ENCODE measurements around the gene DPYSL4.
A peak's percentile ranks its signal among the peaks of the same experiment; 100 is the strongest.

DPYSL4 gene

DNA sequence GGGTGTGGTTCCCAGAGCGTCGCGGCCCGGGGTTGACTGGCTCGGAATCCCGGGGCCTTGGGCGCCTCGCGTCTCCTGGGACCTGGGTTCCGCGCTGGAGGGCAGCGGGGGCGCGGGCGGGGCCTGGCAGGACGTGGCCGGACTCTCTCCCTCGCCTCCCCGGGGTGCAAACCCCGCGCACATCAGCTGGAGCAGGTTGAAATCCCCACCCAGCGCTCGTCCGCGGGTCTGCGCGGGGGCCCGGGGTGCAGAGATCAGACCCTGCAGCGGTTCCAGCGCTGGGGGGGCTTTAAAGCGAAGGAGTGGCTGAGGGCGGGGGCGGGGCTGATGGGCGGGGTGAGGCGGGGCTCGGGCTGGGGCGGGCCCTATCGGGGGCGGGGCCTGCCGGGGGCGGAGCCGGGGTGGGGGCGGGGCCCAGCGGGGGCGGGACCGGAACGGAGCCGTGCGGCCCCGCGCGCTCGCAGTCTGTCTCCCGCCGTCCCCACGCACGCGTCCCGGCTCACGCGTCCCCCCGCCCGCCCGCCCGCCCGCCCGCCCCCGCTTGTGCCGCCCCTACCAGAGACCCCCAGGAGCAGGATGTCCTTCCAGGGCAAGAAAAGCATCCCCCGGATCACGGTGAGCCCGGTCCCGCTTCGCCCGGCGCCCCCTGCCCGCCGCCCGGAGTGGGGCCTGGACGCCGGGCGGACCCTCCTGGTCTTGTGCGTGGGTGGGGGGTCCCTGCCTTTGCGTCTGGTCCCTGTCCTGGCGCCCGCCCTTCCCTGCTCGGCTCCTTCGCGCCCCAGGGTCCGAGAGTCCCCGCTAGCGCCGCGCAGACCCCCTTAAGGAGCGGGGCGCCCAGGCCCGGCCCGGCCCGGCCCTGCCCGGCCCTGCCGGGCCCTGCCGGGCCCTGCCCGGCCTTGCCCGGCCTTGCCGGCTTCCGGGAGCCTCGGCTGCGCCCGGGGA lies at the start of gene DPYSL4:
Gene DPYSL4, plus strand, starts transcription at position 461 of the 942 bp plus-strand sequence. Its CDS starts 116 bp downstream, at position 577.
- peak in 1 of 2 experiments; percentile 11 for DNase-seq

DNA sequence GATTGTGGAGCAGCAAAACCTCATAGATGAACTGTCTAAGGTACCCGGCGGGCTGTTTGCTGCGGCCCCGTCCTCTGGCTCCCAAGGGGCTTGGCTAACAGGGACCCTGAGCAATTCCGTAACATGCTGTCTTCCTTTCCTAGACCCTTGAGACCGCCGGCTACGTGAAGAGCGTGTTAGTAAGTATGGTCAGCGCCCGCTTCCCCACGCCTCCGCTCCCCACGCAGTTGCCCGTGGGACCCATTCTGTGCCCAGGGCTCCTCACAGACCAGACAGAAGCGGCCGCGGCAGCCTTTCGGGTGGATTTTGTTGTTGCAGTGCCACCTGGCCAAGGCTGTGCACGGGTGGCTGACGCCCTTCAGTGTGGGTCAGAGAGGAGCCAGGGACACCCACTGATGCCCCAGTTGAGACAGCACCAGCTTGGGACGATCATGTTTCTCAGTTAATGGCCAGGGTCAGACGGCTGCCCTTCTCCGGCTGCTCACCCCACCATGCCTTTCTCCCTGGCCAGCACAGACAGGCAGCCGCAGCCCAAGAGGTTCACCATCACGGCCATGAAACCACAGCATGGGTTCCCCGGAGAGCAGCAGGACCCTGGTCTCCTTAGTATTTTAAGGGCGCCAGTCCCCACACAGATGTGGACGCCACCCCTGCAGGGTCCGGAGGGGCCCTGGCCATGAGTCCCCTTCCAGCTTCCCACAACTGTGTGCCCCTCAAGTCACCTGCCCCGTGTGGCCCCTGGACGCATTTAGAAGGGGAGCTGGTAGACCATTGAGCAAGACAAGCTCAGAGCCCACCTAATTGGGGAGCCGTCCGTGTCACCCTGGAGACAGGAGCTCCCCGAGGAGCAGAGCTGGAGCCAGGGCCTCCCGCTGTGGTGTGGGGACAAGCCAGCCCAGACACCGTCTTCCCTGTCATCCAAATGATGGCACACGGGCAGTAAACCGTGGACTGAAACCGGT lies 49.4 kb upstream of the DPYSL4 start:
- DNase-seq, result no peak

DNA sequence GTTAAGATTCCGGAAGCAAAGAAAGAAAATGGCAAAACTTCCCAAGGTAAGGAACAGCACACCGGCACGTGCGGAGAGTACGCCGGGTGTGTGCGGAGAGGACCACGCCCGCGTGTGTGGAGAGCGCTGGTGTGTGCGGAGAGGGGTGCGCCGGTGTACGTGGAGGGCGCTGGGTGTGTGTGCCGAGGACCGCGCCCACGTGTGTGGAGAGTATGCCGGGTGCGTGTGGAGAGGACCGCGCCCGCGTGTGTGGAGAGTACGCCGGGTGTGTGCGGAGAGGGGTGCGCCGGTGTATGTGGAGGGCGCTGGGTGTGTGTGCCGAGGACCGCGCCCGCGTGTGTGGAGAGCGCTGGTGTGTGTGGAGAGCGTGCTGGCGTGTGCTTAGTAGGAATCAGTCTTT lies 48.6 kb upstream of the DPYSL4 start:
- DNase-seq, result no peak

DNA sequence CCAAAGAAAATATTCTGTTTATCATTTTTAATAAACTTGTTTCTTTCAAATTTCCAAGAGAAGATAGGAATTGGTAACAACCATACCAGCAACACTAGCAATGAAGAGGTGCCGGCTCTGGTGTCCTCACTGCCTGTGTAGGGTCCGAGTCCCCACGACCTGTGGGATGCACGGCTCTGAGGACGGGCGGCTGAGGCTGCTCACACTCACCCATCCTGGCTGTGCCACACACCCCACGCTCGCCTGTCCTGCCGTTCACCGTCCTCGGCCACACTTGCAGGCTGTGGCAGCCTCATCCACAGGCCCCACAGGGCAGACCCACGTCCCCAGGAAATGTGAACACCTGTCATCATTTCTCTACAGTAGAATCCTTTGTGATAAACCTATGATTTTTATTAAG lies 48.2 kb upstream of the DPYSL4 start:
- no peak for DNase-seq

DNA sequence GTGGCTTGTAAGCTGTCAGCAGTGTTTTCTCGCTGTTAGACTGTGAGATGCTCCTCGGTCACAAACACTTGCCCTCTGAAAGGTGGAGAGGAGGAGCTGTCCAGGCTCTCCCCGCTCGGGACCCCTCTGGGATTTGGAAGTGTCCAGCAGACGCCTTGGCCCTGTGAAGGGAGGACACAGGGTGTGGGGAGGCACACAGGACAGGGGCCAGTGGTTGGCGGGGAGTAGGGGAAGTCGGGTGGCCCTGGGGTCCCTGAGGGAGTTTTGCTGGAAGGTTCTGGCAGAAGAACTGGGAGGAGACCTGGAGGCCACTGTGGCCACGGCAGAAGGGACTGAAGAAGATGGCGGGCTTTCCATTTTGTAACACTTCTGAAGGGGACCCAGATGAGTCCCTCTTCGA lies 47.2 kb upstream of the DPYSL4 start:
- DNase-seq, result no peak

DNA sequence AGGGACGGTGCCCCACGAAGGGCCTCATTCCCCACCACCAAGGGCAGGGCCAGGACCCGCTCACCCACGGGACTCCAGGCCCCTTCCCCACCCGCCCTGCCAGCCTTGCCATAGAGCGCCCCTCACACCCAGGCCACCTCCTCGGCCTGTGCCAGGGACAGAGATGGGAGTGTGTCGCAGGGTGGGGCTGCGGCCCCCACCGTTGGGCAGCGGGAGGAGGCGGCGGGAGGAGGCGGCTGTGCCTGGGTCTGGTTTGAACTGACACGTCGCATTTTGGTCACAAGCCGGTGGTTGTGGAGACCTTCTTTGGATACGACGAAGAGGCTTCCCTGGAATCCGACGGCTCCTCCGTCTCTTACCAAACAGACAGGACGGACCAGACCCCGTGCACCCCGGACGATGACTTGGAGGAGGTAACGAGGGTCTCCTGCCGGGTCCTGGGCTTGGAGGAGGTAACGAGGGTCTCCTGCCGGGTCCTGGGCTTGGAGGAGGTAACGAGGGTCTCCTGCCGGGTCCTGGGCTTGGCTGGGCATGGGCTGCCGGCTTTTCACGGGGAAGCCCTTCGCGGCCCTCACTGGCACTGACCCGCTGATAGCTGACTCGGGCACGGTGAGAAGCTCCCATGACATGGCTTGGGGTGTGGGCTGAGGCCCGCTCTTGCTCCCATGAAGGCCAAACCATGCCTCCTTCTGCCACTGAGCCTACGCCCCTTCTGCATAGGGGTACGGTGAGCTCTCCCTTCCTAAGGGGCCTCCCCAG lies 46.4 kb upstream of the DPYSL4 start:
- no peak for DNase-seq

DNA sequence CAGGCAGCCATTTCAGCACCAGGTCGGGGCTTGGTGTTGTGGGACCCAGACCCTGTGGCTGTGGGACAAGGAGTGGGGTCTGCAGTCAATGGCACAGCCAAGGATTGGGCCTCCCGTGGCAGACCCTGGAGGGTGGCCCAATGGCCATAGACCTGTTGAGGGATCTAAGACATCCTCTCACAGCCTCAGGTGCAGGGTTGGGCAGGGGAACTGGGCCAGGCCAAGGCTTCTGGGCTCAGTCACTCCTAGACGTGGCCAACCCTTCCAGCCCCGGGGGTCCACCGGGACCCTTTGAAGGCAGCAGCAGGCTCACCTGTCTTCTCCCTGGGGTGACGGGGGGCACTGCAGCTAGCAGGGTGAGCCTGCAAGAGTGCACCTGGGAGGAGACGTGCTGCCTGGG lies 45.7 kb upstream of the DPYSL4 start:
- DNase-seq, result no peak

DNA sequence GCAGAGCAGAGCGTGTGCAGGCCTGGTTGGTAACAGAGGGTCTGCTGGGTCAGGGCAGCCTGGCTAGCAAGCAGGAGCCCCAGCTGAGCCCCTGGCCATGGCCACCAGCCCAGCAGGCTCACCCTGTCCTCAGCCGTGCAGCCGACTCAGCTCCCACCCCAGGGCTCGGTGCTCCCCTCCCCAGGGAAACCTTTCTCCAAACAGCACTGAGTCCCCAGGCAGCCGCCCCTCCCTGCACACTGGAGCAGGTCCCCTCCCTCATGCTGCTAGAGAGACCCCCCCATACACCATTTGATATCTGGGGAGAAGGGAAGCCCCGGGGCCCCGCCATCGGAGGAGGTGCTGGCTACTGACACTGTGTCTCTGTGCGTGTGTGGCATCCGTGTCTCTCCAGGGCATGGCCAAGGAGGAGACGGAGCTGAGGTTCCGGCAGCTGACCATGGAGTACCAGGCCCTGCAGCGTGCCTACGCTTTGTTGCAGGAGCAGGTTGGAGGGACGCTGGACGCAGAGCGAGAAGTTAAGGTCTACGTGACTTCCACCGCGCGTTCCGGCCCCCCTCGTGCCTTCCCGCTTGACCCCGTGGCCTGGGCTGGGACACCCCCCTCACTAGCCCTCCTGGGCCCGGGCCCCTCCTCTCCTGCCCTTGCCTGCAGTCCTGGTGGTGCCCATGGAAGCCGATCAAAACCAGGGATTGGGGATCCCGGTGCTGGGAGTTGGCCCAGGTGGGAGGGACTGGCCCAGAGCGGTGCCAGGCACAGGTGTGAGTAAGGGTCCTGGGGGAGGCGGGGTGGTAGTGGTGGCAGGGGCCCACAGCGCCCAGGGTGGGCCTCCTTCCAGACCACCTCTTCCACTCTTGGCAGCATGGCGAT lies 45.0 kb upstream of the DPYSL4 start:
- DNase-seq, result no peak

DNA sequence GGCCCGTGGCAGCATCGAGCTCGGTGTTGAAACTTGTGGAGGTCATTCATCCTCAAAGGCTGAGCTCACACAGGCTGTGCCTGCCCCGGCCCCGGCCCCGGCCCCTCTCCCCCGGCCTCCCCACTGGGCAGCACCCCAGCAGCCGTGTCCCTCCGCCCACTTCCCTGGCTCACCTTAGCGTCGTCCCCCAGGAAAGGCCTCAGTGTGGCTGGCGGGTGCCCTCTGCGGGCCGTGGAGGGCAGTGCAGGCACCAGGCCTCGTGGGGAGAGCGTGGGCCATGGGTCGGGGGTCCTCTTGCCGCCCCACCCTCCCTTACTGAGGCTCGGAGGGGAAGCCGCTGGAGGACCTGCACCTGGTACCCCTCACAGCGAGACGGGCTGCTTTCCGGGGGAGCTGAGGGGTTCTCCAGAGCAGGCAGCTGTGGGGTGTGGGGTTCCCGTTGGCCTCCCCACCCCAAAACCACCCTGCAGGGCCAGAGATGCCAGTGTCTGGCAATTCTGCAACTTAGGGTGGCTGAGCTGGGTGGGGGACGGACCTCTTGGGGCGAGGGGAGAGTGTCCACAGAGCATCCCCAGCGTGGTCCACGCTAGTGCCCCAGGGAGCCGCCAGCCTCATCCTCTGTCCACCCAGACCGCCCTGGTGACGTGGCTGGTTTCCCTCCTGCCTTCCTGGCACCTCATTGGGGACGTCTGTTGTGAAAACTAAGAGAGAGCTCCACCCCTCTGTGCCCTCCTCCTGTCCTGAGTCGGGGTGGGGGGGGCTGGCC lies 44.2 kb upstream of the DPYSL4 start:
- DNase-seq, result peak; percentile 54 to 59

DNA sequence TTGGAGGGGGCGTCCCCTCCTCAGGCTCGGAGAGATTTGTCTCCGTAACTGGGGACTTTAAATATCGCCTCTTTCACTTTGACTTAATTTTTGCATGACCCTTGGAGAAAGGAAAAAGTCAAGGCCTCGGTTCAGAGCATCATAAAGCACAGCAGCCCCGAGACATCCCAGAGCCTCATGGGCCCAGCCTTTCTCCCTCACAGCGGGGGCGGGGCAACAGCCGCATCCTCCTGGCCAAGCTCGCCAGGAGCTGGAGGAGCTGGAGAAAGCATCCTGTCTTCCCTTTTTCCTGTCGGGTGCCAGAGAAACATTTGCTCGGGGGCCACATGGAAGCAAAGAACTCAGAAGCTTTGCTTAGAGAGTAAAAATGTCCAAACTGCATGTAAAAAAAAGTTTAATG lies 43.6 kb upstream of the DPYSL4 start:
- no peak for DNase-seq

DNA sequence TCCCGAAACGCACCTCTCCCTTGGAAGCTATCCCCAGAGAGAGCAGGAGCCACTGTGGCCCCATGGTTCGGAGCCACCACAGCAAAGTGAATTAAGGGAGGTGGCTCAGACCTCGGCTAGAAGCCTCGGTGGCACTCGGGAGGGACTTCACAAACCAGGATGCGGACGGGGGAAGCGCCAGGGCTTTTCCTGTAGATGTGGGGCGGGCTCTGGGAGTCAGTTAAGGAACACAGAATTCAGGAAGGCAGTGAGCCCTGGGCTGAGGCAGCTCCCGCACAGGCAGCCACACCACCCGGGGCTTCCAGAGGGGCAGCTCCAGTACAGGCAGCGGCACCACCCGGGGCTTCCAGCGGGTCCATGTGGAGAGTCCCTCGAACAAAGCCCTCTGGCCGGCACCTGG lies 42.7 kb upstream of the DPYSL4 start:
- DNase-seq, result no peak

DNA sequence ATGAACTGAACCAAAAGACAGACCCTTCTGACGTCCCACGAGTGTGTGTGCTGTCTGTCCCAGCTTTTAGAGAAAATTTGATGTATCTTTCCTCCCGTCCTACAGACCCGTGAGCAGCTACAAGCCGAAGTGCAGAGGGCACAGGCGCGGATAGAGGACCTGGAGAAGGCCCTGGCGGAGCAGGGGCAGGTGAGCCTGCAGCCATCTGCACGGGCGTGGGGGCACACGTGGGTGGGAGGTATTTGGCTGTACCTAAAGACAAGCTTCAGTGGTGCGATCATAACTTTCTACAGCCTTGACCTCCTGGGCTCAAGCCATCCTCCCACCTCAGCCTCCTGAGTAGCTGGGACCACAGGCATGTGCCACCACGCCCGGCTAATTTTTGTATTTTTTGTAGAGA lies 41.7 kb upstream of the DPYSL4 start:
- no peak for DNase-seq

DNA sequence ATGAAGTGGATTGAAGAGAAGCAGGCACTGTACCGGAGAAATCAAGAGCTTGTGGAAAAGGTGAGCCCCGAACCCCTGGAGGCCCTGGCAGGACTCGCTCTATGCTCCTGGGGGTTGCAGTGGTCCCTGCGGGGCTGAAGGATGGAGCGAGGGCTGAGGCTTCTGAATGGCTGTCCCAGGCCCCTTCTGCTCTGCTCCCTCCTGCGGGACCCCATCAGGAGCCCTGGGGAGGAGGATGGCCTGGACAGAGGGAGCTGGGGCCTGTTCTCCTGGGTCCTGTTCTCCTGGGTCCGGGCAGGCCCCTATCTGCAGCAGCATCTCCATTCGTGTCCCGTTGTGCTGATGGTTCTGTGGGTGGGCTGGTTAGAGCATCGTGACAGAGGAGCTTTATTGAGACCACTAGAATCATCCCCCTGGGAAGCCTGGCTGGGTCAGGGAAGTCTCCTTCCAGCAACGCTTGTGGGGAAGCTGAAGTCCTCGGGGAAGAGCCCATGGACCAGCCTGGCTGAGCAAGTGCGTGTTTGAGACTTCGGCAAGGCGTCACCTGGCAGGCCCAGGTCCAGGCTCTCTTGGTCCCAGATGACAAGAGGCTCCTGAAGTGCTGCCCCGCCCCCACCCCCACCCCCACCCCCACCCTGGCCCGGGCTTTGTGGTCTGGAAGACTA lies 41.1 kb upstream of the DPYSL4 start:
- no peak for DNase-seq

DNA sequence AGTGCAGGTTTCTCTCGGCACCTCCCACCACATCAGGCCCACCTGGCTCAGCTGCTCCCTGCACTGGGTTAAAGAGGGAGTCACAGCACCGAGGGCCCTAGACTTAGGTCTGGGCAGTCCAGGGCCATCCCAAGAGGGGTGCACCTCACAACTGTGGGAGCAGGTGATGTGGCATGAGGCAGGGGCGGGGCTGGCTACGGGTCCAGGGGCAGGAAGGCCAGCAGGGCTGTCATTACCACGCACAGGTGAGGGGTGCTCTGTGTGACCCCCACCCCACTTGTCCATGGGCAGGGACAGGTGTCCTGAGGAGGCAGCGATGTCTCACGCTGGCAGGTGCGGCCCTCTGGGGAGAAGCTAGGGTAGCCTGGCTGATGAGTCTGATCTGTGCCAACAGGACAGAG lies 40.5 kb upstream of the DPYSL4 start:
- DNase-seq, result no peak

DNA sequence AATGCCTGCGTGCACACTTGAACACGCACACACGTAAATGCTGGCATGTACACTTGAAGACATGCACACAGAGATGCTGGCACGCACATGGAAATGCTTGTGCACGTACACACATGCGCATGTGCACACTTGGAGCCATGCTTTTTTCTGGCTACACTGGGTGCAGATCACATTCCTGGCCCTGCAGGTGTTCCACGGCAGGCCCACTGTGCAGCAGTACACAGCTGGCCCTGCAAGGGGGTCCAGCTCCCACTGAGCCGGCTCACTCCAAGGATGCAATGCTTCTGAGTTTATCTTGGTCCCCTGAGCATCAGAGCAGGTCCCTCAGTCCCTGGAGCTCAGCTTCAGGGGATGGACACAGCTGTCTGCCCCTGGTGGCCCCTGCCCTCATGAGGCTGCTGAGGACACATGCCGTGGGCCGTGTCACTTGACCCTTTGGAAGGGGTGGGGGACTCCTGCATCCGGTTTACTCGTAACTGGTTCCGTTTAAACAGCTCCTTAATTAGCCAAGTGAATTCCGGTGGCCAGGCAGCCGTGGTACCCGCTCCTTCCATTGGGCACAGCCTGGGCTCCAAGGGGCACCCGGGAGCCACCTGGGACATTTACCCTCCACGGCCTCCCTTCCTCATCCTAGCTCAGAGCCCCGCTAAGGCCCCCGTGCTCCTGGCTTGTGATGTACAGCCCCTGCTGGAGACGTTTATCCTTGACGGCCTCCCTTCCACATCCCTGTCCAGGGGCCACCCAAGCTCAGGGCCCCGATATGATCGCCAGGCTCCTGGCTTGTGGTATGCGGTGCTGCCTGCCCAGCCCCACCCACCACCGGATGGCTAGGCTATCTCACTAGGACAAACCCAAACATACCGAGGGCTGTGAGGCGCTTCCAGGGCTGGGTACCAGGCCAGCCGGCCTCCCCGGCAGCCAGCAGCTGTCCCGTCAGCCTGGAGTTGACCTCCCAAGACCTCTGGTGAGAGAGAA lies 39.5 kb upstream of the DPYSL4 start:
- no peak for DNase-seq

DNA sequence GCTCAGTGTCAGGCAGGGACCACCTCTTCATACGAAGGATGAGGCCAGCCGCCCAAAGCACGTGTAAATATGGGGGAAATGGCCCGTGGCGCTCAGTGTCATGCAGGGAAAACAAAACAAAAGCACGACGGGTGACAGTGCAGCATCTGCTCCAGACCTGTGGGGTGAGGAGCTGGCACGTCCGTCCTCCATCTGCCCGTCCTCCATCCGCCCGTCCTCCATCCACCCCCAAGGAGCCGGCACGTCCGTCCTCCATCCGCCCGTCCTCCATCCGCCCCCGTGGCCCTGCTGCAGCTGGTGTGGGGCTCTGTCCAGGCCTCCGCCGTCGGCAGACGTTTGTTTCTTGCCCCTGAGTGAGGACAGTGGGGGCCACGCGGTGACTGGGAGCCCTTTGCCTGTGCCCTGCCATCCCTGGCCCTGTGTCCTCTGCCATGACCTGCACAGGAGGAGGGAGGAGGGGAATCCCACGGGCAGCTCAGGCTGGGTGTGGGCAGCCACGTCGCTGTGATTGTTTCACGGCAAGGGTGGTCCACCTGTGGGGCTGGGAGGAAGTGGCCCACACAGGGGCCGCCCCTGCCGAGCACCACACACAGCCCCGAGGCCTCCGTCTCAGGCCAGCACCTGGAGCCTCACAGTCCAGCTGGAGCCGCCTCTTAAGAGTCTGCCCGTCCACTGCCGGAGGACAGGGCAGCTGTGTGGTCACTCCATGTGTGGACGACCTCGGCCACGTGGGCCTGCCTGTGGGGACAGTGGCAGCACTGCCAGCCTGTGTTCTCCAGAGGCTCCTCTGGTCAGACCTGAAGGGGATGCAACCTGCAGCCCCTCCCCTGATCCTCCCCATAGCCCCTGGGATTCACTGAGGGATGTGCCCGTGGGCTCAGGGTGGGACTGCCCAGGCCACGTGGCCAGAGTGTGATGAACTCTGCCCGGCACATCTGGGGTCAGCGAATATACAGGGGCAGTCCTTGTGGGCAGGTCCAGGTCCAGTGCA lies 38.2 kb upstream of the DPYSL4 start:
- DNase-seq, result no peak

DNA sequence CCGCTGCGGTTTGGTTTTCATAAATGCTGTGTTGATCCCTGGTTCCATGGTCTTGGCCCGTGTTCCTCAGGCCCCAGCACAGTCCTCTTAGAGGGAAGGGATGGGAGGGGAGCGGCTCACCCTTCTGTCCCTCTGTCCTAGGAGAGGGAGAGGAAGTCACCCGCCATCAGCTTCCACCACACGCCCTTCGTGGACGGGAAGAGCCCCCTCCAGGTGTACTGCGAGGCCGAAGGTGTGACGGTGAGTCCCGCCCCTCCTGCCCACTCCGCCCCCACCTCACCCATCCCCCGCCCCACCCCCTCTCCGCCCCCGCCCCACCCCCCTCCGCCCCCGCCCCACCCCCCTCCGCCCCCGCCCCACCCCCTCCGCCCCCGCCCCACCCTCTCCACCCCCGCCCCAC lies 37.5 kb upstream of the DPYSL4 start:
- no peak for DNase-seq

DNA sequence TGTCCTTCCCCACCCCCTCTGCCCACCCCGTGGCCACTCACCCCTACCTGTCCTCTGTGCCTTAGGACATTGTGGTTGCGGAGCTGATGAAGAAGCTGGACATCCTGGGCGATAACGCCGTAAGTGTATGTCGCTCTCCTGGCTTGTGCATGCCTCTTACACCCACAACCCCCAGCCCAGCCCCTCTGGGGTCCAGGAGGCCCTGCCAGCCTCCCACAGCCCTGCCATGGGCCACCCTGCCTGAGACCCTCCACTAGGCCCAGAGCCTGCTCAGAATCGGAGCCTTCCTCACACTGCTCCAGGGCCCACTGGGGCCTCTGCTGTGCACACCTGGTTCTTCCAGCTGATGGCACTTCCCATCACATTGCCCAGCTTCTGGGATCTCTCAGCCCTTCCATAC lies 36.8 kb upstream of the DPYSL4 start:
- no peak for DNase-seq

Data from activated CD4-positive, alpha-beta T cell treated with anti-CD3 and anti-CD28 coated beads, Interleukin-2, amount 50 U/mL, for 48 hours (primary cell).